GM23248 (cell line): Measurements from ENCODE around the gene TXNRD1.

Experiments
- EZH2 ChIP-seq: fragments of 200-600 bp; sonication (generic); IDR thresholded peaks from 2 replicates; pipeline ENCODE4 v1.6.1; 2018; ENCODE audit warnings: antibody characterized with exemption, mild to moderate bottlenecking; ENCODE audit not compliant: insufficient read depth, poor library complexity, severe bottlenecking
- EZH2phosphoT487 ChIP-seq: fragments of 200-600 bp; sonication (generic); IDR thresholded peaks from 2 replicates; pipeline ENCODE4 v1.6.1; 2018; ENCODE audit warnings: antibody characterized with exemption, moderate library complexity, mild to moderate bottlenecking, low read depth; ENCODE audit not compliant: insufficient read depth

- no peak for TF ChIP-seq EZH2
- no peak for TF ChIP-seq EZH2phosphoT487
Measured at GRCh38 chr12:104218935-104219334, 3.4 kb downstream of the TXNRD1 start.
